Adipocyte (in vitro differentiated cells): ENCODE results near the gene GPR142.
A peak's percentile ranks its signal among the peaks of the same experiment; 100 is the strongest.

Source experiments
- DNase-seq: peaks from one replicate; pipeline ENCODE4 v3.0.0-alpha.2; 2015; ENCODE audit warnings: low read depth
- H3K27me3 ChIP-seq: replicated peaks from 2 replicates; pipeline ENCODE4 v1.7.0; 2013; ENCODE audit warnings: mild to moderate bottlenecking, low read length, moderate library complexity; ENCODE audit not compliant: control insufficient read depth, insufficient read depth
- H3K36me3 ChIP-seq: 2 replicates; pipeline ENCODE4 v1.7.0; 2013; ENCODE audit warnings: low read length, mild to moderate bottlenecking, moderate library complexity; ENCODE audit not compliant: control insufficient read depth, insufficient read depth, severe bottlenecking
- H3K4me1 ChIP-seq: 2 replicates; pipeline ENCODE4 v1.7.0; 2013; ENCODE audit warnings: mild to moderate bottlenecking, low read length, moderate library complexity; ENCODE audit not compliant: control insufficient read depth, insufficient read depth
- H3K4me3 ChIP-seq: 2 replicates; pipeline ENCODE4 v1.7.0; 2013; ENCODE audit warnings: mild to moderate bottlenecking, low read length, moderate library complexity
- H3K9ac ChIP-seq: 2 replicates; pipeline ENCODE4 v1.7.0; 2013; ENCODE audit warnings: mild to moderate bottlenecking, low read length, moderate library complexity
- H3K9me3 ChIP-seq: 2 replicates; pipeline ENCODE4 v1.7.0; 2013; ENCODE audit warnings: mild to moderate bottlenecking, low read length, moderate library complexity; ENCODE audit not compliant: control insufficient read depth

GPR142 gene

DNA sequence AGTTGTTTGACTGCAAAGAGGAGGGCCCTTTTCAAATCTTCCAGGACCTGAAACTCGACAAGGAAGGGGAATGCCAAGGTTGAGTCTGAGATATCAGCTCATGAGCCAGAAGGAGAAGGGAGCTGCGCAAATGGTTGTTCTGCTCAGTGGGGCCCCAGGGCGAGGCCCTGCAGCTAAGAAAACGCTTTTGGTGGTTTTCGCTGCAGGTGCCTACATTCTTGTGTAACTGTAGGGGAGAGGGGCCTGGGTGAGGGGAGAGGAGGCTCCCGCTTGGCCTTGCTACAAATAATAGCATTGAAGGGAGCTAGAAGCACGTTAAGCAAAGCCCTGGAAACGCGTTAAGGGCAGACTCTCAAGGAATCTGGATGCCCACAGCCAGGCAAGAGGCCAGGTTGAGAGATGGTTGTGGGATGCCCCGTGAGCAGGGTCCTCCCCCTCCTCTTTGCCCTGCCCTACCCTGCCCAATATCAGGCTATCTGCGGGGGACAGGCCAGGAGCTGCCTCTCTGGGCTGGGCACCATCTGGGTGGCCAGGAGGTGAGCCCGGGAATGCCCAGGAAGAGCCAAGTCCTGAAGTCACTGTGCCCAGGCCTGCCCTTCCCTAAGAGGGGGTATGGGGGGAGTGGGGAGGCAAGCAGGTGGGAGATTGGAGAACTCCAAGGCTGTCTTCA lies 21.9 kb downstream of the GPR142 start:
- H3K36me3 ChIP-seq: no peaks in the 10 kb centered on the region
- peaks cover 44% of the 10 kb centered on the region for H3K4me1 ChIP-seq
- DNase-seq: no peak
- peaks cover 7% of the 10 kb centered on the region for H3K27me3 ChIP-seq
- H3K9me3 ChIP-seq: no peaks in the 10 kb centered on the region
- no peak overlapping the region for H3K9ac ChIP-seq
- H3K4me3 ChIP-seq: no peak overlapping the region

DNA sequence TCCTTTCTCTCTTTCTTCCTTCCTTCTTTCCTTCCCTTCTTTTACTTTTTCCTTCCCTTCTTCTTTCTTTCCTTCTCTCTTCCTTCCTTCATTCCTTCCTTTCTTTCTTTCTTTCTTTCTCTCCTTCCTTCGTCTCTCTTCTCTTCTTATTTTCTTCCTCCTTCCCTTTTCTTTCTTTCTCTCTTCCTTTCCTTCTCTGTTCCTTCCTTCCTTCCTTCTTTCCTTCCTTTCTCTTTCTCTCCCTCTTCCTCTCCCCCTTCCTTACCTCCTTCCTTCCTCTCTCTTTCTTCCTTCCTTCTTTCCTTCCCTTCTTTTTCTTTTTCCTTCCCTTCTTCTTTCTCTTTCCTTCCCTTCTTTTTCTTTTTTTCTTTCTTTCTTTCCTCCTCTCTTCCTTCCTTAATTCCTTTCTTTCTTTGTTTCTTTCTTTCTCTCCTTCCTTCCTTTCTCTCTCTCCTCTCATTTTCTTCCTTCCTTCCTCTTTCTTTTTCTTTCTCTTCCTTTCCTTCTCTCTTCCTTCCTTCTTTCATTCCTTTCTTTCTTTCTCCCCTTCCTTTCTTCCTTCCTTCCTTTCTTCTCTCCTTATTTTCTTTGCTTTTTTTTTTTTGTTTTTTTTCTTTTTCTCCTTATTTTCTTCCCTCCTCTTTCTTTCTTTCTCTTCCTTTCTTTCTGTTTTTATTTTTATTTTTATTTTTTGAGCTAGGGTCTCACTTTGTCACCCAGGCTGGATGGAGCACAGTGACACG lies 22.8 kb downstream of the GPR142 start:
- no peaks in the 10 kb centered on the region for H3K9me3 ChIP-seq
- DNase-seq: no peak
- peaks cover 46% of the 10 kb centered on the region for H3K4me1 ChIP-seq
- H3K9ac ChIP-seq: no peak overlapping the region
- no peak overlapping the region for H3K4me3 ChIP-seq
- H3K36me3 ChIP-seq: no peaks in the 10 kb centered on the region
- peaks cover 3% of the 10 kb centered on the region for H3K27me3 ChIP-seq

DNA sequence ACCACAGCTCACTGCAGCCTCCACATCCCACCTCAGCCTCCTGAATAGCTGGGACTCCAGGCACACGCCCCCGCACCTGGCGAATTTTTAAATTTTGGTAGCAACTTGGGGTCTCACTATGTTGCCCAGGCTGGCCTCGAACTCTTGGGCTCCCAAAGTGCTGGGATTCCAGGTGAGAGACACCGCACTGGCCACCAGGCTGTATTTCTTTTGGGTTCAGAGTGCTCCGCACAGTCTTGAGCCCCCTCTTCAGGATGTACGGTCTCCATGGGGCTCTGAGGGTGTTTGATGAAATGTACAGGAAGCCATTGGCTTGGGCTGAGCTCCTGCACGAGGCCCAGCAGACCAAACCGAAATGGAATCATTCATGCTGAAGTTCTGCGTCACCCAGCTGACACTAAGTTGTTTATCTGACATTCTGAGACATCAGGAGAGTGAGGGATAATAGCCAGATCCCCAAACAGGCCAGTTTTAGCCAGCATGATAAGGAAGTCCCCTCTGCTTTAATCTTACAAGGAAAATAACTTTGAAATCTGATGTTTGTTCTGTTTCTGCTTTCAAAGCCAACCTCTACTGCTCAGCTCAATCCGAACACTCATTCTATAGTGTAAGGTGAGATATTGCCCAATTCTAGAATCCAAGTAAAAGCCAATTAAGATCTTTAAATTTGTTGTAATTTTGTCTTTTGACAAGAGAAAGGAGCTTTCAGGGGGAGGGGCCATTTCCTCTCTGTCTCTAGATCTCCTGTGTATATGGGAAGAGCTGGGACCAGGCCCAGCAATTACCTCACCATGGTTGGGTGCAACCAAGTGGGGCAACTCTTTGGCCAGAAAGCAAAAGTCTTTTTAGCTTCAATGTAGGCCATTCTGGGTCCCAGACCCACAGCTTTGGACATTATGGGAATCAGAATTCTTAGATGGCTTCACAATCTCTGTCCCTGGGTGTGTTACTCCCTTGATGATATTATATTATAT lies 23.7 kb downstream of the GPR142 start:
- no peak for DNase-seq
- no peaks in the 10 kb centered on the region for H3K36me3 ChIP-seq

DNA sequence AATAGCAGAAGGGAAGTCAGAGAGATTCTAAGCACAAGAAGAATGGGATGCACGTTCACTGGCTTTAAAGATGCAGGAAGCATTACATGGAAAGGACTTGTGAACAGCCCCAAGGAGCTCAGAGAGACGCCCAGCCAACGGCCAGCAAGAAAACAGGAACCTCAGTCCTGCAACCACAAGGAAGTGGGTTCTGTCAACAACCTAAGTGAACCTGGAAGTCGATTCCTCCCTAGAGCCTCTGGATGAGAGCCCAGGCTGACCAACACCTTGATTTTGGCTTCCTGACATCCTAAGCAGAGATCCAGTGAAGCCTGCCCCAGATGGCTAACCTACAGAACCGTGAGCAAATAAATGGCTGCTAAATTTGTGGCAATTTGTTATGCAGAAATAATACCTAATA lies 24.5 kb downstream of the GPR142 start:
- no peak for DNase-seq
- Histone ChIP-seq H3K9me3 (no peaks in the 10 kb centered on the region), H3K27me3 (peaks cover 3% of the 10 kb centered on the region), H3K36me3 (no peaks in the 10 kb centered on the region), H3K4me3 (no peak overlapping the region), H3K4me1 (peaks cover 38% of the 10 kb centered on the region), H3K9ac (no peak overlapping the region)

More for the DNA sequence above, 23.7 kb downstream of the GPR142 start:
- H3K9ac ChIP-seq: no peak overlapping the region
- peaks cover 46% of the 10 kb centered on the region for H3K4me1 ChIP-seq
- no peak overlapping the region for H3K4me3 ChIP-seq
- no peaks in the 10 kb centered on the region for H3K9me3 ChIP-seq
- peaks cover 3% of the 10 kb centered on the region for H3K27me3 ChIP-seq

DNA sequence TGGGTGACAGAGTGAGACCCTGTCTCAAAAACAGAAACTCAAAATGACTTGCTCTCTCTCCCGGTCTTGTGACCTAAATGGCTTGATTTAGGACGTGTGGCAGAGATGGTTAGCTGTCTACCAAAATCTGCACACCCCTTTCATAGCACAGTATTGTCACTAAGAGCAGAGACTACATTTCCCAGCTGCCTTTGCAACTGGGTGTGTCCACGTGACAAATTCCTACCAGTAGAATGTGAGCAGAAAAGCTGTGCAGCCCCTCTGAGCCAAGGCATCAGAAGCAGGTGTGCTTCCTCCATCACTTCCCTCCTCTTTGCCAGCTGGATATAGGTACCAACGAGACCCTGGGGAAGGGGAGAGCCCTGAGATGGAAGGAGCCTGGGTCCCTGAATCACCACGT lies 25.5 kb downstream of the GPR142 start:
- peaks cover 35% of the 10 kb centered on the region for H3K4me1 ChIP-seq
- no peak overlapping the region for H3K9ac ChIP-seq
- no peak overlapping the region for H3K4me3 ChIP-seq
- no peak for DNase-seq
- H3K36me3 ChIP-seq: no peaks in the 10 kb centered on the region
- H3K9me3 ChIP-seq: no peaks in the 10 kb centered on the region
- H3K27me3 ChIP-seq: peaks cover 3% of the 10 kb centered on the region

DNA sequence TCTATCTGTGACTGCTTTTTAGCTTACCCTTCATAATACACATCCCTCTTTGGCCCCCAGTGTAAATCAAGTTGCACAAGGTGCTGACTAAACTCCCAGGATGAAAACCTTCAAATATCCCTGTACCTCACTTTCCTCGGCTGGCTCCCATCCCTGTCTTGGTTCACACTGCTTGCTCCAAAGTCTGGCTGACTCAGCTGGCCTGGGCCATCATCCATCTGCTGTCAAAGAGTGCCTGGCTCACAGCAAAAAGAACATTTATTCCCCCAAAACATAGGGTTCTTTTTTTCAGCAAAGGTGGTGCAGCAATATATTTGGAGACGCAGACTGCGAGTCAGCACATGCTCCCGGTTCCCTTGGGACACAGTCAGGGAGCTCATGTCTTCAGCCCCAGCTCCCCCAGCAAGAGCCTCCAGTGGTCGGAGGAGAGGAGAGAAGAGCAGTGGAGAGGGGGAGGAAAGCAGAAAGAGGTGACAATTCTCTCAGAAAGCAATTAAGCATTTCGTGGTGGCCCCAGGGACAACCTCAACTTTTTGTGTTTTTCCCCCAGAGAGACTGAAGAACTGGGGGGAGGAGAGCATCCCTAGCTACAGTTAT lies 26.1 kb downstream of the GPR142 start:
- H3K27me3 ChIP-seq: peaks cover 3% of the 10 kb centered on the region
- peaks cover 35% of the 10 kb centered on the region for H3K4me1 ChIP-seq
- no peak for DNase-seq
- no peaks in the 10 kb centered on the region for H3K36me3 ChIP-seq
- no peak overlapping the region for H3K4me3 ChIP-seq
- H3K9me3 ChIP-seq: no peaks in the 10 kb centered on the region
- H3K9ac ChIP-seq: peak overlapping the region; percentile 5

DNA sequence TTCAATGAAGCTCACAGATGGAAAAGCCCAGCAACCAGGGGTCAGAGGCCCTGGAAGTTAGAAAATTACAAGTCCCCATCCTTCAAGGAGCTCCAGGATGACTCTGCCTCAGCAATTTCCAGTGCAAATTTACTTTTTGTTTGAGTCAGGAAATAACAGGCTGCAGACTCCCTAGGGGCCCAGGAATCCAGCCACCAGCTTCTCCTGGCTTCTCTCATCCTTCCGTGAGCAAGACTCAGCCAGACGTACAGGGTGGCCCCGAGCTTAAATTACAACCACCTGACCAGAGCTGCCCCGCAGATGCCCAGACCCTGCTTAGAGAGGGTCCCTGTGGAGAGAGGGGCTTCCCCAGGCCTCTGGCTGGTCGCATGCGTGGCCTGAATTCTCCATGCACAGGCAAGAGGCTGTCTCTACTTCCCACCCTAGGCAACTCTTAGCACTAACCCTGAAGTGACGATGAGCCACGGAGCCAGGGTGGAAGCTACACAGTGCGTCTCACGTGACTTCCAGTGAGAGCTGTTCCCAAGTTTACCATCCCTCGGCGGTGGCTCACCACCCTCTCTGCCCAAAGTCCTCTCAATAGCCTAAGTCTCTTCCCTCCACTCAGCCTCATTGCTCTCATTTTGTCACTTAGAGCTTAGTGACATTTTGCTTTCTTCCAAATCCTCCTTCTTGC lies 27.1 kb downstream of the GPR142 start:
- peaks cover 35% of the 10 kb centered on the region for H3K4me1 ChIP-seq
- no peak overlapping the region for H3K4me3 ChIP-seq
- DNase-seq: no peak
- H3K9ac ChIP-seq: no peak overlapping the region
- H3K9me3 ChIP-seq: no peaks in the 10 kb centered on the region
- peaks cover 3% of the 10 kb centered on the region for H3K27me3 ChIP-seq
- no peaks in the 10 kb centered on the region for H3K36me3 ChIP-seq

DNA sequence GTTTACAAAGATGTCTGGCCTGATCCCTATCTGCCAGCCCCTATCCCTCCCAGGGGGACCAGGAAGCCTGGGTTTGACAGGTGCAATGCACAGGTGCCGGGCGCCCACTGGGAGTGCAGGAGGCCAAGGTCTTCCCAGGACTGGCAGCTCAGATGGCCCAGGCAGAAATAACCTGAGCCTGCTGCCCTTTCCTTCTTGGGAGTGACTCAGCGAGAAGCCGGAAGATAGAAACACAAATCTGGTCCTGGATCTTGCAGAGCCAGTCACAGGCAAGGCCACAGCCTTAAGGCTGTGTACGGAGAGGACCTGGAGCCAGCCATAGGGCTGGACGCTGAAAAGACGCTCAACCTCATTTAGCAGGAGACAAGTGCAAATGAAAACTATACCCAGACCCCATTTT lies 27.7 kb downstream of the GPR142 start:
- peaks cover 3% of the 10 kb centered on the region for H3K27me3 ChIP-seq
- H3K36me3 ChIP-seq: no peaks in the 10 kb centered on the region
- H3K9ac ChIP-seq: no peak overlapping the region
- no peaks in the 10 kb centered on the region for H3K9me3 ChIP-seq
- no peak overlapping the region for H3K4me3 ChIP-seq
- DNase-seq: no peak
- peaks cover 35% of the 10 kb centered on the region for H3K4me1 ChIP-seq

DNA sequence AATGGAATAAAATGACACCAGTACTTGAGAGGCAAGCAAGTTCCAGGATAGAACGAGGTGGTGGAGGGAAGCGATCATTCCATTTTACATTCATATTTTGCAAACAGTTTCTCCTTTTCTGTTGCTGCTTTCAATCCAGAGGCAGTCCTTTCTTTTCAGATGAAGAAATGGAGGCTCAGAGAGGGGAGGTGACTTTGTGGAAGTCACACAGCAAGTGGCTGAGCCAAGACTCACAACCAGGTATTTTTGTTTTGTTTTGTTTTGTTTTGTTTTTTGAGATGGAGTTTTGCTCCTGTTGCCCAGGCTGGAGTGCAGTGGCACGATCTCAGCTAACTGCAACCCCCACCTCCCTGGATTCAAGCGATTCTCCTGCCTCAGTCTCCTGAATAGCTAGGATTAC lies 29.3 kb downstream of the GPR142 start:
- no peaks in the 10 kb centered on the region for H3K36me3 ChIP-seq
- no peak overlapping the region for H3K9ac ChIP-seq
- peaks cover 27% of the 10 kb centered on the region for H3K4me1 ChIP-seq
- DNase-seq: no peak
- H3K27me3 ChIP-seq: peaks cover 4% of the 10 kb centered on the region
- no peaks in the 10 kb centered on the region for H3K9me3 ChIP-seq
- no peak overlapping the region for H3K4me3 ChIP-seq

DNA sequence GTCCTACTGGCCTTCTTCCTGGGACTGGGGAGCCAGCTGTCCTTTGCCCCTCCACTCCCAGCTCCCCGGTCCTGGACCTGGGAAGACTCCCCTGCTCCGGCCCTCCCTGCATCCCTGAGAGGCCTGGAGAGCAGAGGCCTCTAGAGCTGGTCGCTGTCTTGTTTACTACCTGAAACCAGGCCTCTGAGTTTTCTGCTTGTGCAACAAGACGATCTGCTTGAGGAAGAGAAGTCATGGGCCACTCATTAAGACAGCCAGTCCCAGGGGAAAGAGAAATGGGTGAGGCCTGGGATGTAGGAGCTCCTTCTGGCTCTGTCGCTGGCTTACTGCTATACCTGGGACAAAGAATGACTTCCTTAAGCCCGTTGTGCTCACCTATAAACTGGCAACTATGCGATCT lies 34.7 kb downstream of the GPR142 start:
- H3K36me3 ChIP-seq: no peaks in the 10 kb centered on the region
- no peak for DNase-seq
- H3K27me3 ChIP-seq: peaks cover 26% of the 10 kb centered on the region
- H3K4me1 ChIP-seq: no peaks in the 10 kb centered on the region
- no peaks in the 10 kb centered on the region for H3K9me3 ChIP-seq
- H3K9ac ChIP-seq: no peak overlapping the region
- H3K4me3 ChIP-seq: no peak overlapping the region
